ENCODE measurements around the gene C10orf88. TPM values are rescaled to one million over a fixed set of nuclear protein-coding genes. Genes with fewer than 3 reads are reported as not detected.

The C10orf88 gene
- total RNA-seq, 4 donors from 2014 or later = 4.0 to 12.9 (median 7.1) TPM

DNA sequence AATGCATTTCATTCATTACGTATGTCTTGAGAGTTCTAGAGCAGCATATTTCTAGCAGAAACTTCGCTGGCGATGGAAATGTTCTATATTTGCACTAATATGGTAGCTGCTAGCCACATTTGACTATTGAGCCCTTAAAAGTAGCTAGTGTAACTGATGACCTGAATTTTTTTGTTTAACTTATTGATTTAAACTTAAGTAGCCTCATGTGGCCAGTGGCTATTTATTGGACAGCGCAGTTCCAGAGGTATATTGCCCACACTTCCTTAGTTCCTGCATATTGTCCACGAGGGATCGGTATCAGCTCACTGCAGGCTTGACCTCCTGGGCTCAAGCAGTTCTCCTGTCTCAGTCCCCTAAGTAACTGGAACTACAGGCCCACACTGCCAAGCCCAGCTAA, 29.9 kb upstream of the C10orf88 start:
- ATAC-seq = no peak
- no peak overlapping the region for H3K4me3 ChIP-seq
- 85 to 100% methylated on average over 4 to 6 of the region's 6 CpGs for WGBS, 2 donors (ENCODE audit: low coverage in 1 of 2)
- H3K36me3 ChIP-seq = peaks cover 0 to 6% of the 10 kb centered on the region in 2 donors
- no peak overlapping the region for H3K27ac ChIP-seq
- H3K9me3 ChIP-seq = no peaks in the 10 kb centered on the region
- TF ChIP-seq CTCF (IDR thresholded peaks at IDR 0.05) (no peak), POLR2AphosphoS5 (IDR thresholded peaks at IDR 0.05) (no peak), EP300 (IDR thresholded peaks at IDR 0.05) (no peak), POLR2A (IDR thresholded peaks at IDR 0.05) (no peak)
- no peaks in the 10 kb centered on the region for H3K27me3 ChIP-seq
- peaks cover 0 to 22% (median 5%) of the 10 kb centered on the region in 3 donors for H3K4me1 ChIP-seq

GRCh38 chr10:122981066-122981464, 27.0 kb upstream of the C10orf88 start:
- H3K36me3 ChIP-seq = peaks cover 0 to 6% of the 10 kb centered on the region in 2 donors
- peak overlapping the region in 3 of 4 donors; percentile 95 to 97 (median 96) for H3K27ac ChIP-seq
- no peaks in the 10 kb centered on the region for H3K27me3 ChIP-seq

GRCh38 chr10:122980209-122981065, 26.4 kb upstream of the C10orf88 start, which contains the start of gene PSTK:
PSTK (plus strand) TSS chr10:122980401; CDS start chr10:122980480, 79 bp downstream.
- H3K4me3 ChIP-seq = peak within 1 kb of the TSS; percentile 74 to 79
- TF ChIP-seq POLR2A (IDR thresholded peaks at IDR 0.05) = peak; percentile 53 to 59
- TF ChIP-seq CTCF (IDR thresholded peaks at IDR 0.05) = peak; percentile 97 to 99 (median 98)
- TF ChIP-seq POLR2AphosphoS5 (IDR thresholded peaks at IDR 0.05) = no peak
- peak; percentile 99 for ATAC-seq
- H3K36me3 ChIP-seq = peaks cover 0 to 6% of the 10 kb centered on the region in 2 donors
- no peaks in the 10 kb centered on the region for H3K9me3 ChIP-seq
- H3K4me1 ChIP-seq = peaks cover 0 to 22% (median 5%) of the 10 kb centered on the region in 3 donors
- WGBS, 2 donors (ENCODE audit: low coverage in 1 of 2) = 5 to 12% methylated on average over 4 to 5 of the region's 73 CpGs
- H3K27ac ChIP-seq = peak within 1 kb of the TSS; percentile 85 to 97 (median 96)
- no peaks in the 10 kb centered on the region for H3K27me3 ChIP-seq

More at GRCh38 chr10:122981066-122981464, 27.0 kb upstream of the C10orf88 start:
- no peak for TF ChIP-seq EP300 (IDR thresholded peaks at IDR 0.05)
- TF ChIP-seq CTCF (IDR thresholded peaks at IDR 0.05) = peak; percentile 20 to 46 (median 30)
- no peak for TF ChIP-seq POLR2AphosphoS5 (IDR thresholded peaks at IDR 0.05)
- TF ChIP-seq POLR2A (IDR thresholded peaks at IDR 0.05) = no peak
- no peak for ATAC-seq
- Histone ChIP-seq H3K4me1 (peaks cover 0 to 22% (median 5%) of the 10 kb centered on the region in 3 donors), H3K9me3 (no peaks in the 10 kb centered on the region), H3K4me3 (peak overlapping the region; percentile 74 to 79)
- WGBS, 2 donors (ENCODE audit: low coverage in 1 of 2) = 17 to 19% methylated on average over 4 of the region's 4 CpGs

- ATAC-seq = no peak
- WGBS, 2 donors (ENCODE audit: low coverage in 1 of 2) = 75 to 80% methylated on average over 3 of the region's 3 CpGs
Observed at GRCh38 chr10:122974543-122975064, 20.6 kb upstream of the C10orf88 start.

More at GRCh38 chr10:122974543-122975064, 20.6 kb upstream of the C10orf88 start:
- Histone ChIP-seq H3K36me3 (no peaks in the 10 kb centered on the region), H3K9me3 (no peaks in the 10 kb centered on the region), H3K4me1 (peaks cover 0 to 4% (median 2%) of the 10 kb centered on the region in 3 donors), H3K4me3 (no peak overlapping the region), H3K27ac (no peak overlapping the region), H3K27me3 (no peaks in the 10 kb centered on the region)
- TF ChIP-seq POLR2AphosphoS5 (IDR thresholded peaks at IDR 0.05) (no peak), EP300 (IDR thresholded peaks at IDR 0.05) (no peak), CTCF (IDR thresholded peaks at IDR 0.05) (no peak), POLR2A (IDR thresholded peaks at IDR 0.05) (no peak)
